ENCODE data around the gene MADD. TPM values are rescaled to one million over a fixed set of nuclear protein-coding genes. Genes with fewer than 3 reads are reported as not detected.

The MADD gene
- total RNA-seq, 1 donor: 23.7 TPM

- DNase-seq (ENCODE audit: low read depth): no peak
- no peak for TF ChIP-seq CTCF (IDR thresholded peaks at IDR 0.05; ENCODE audit: insufficient read depth, low read length)
- H3K4me3 ChIP-seq (ENCODE audit: low read depth, low read length): peak overlapping the region; percentile 7
Measured at GRCh38 chr11:47271961-47272661, 2.2 kb downstream of the MADD start.

GRCh38 chr11:47272706-47273105, 2.8 kb downstream of the MADD start:
- DNase-seq (ENCODE audit: low read depth): peak; percentile 43
- H3K4me3 ChIP-seq (ENCODE audit: low read depth, low read length): no peak overlapping the region
- no peak for TF ChIP-seq CTCF (IDR thresholded peaks at IDR 0.05; ENCODE audit: insufficient read depth, low read length)

GRCh38 chr11:47274495-47275235, 4.7 kb downstream of the MADD start:
- no peak overlapping the region for H3K4me3 ChIP-seq (ENCODE audit: low read depth, low read length)
- TF ChIP-seq CTCF (IDR thresholded peaks at IDR 0.05; ENCODE audit: insufficient read depth, low read length): no peak
- no peak for DNase-seq (ENCODE audit: low read depth)

GRCh38 chr11:47276923-47277322, 7.0 kb downstream of the MADD start:
- TF ChIP-seq CTCF (IDR thresholded peaks at IDR 0.05; ENCODE audit: insufficient read depth, low read length): no peak
- H3K4me3 ChIP-seq (ENCODE audit: low read depth, low read length): no peak overlapping the region
- DNase-seq (ENCODE audit: low read depth): no peak

- no peak for TF ChIP-seq CTCF (IDR thresholded peaks at IDR 0.05; ENCODE audit: insufficient read depth, low read length)
- H3K4me3 ChIP-seq (ENCODE audit: low read depth, low read length): no peak overlapping the region
- DNase-seq (ENCODE audit: low read depth): peak; percentile 70
Measured at GRCh38 chr11:47278058-47278457, 8.1 kb downstream of the MADD start.

GRCh38 chr11:47278769-47279168, 8.8 kb downstream of the MADD start:
- TF ChIP-seq CTCF (IDR thresholded peaks at IDR 0.05; ENCODE audit: insufficient read depth, low read length): no peak
- H3K4me3 ChIP-seq (ENCODE audit: low read depth, low read length): no peak overlapping the region
- no peak for DNase-seq (ENCODE audit: low read depth)
